Mesodermal cell (in vitro differentiated cells): ENCODE measurements around the gene PCED1B.
"Not testable (repeated sequence)": the region's sequence is repeated elsewhere in the genome, so short reads cannot be mapped to it uniquely, and the experiment has no call there.

Experiments used
- H3K27ac ChIP-seq: 2 replicates; pipeline ENCODE4 v1.7.0; 2013; ENCODE audit warnings: mild to moderate bottlenecking, low read depth, low read length, moderate library complexity; ENCODE audit not compliant: severe bottlenecking
- H3K36me3 ChIP-seq: 2 replicates; pipeline ENCODE4 v1.7.1; 2013; ENCODE audit warnings: mild to moderate bottlenecking, low read length, moderate library complexity; ENCODE audit not compliant: control insufficient read depth, insufficient read depth
- H3K4me1 ChIP-seq: one replicate; pipeline ENCODE4 v1.7.1; 2013; ENCODE audit warnings: mild to moderate bottlenecking, low read length; ENCODE audit not compliant: insufficient read depth, control insufficient read depth, poor library complexity, severe bottlenecking
- H3K4me3 ChIP-seq: 2 replicates; pipeline ENCODE4 v1.7.0; 2013; ENCODE audit warnings: low read length, control low read depth, mild to moderate bottlenecking; ENCODE audit not compliant: insufficient read depth, poor library complexity, severe bottlenecking; ENCODE audit errors: extremely low read depth
- H3K9me3 ChIP-seq: 2 replicates; pipeline ENCODE4 v1.7.1; 2013; ENCODE audit warnings: mild to moderate bottlenecking, low read length, moderate library complexity; ENCODE audit not compliant: control insufficient read depth
- WGBS, 2 experiments: methylation state at CpG; one replicate each; pipeline ENCODE4 v1.1.5; 2013; ENCODE audit warnings: missing lambda C conversion rate in 2 of 2; ENCODE audit not compliant: insufficient coverage in 2 of 2; 5-methylcytosine and 5-hydroxymethylcytosine counted together

Gene PCED1B

GRCh38 chr12:47209014-47209413 is 129.6 kb downstream of the PCED1B start:
- 83 to 89% methylated on average over 6 of the region's 6 CpGs for WGBS, 2 experiments
- Histone ChIP-seq H3K4me3 (no peak overlapping the region), H3K27ac (no peak overlapping the region), H3K4me1 (peaks cover 6% of the 10 kb centered on the region), H3K36me3 (no peaks in the 10 kb centered on the region), H3K9me3 (peaks cover 9% of the 10 kb centered on the region)

- H3K9me3 ChIP-seq: no peaks in the 10 kb centered on the region
- H3K4me1 ChIP-seq: peaks cover 6% of the 10 kb centered on the region
- WGBS, 2 experiments: 100% methylated on average over 1 of the region's 4 CpGs; no CpG with 5 or more reads in 1 of the 2 experiments
- no peak overlapping the region for H3K27ac ChIP-seq
- H3K36me3 ChIP-seq: no peaks in the 10 kb centered on the region
- H3K4me3 ChIP-seq: no peak overlapping the region
Observed at GRCh38 chr12:47210776-47211175, 131.4 kb downstream of the PCED1B start.

DNA sequence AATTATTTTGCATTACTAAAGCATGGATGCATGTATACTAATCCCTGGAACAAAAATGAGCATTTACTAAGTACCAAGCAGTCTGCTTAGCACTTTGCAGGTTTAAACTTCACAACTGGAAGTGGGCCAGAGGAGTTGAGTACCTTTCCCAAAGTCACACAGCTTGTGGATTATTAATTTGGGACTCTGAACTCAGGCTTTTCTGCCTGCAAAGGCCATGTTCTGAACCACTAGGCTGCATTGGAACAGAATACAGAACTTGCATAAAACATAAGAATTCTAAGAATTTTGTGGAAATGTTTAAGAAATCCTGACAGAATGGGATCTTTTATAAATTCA is 133.2 kb downstream of the PCED1B start:
- no peak overlapping the region for H3K4me3 ChIP-seq
- H3K36me3 ChIP-seq: no peaks in the 10 kb centered on the region
- no peaks in the 10 kb centered on the region for H3K4me1 ChIP-seq
- no peaks in the 10 kb centered on the region for H3K9me3 ChIP-seq
- no peak overlapping the region for H3K27ac ChIP-seq

DNA sequence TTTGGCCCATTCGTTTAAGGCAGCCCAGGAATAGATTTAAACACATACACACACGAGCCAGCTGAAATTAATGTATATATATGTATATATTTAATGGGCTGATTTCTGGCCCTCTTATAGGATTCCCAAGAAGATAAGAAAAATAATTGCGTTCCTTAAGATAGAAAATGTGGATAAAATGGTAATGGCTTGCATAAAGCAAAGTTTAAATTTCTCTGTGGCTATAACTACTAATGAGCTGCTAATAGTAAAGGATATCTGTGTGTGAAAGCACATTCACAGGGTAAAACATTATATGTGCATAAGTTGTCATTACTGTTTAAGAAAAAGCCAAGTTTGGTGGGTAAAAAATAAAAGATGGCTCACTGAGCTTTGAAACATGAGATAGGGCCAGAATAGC is 134.0 kb downstream of the PCED1B start:
- WGBS, 2 experiments: 67 to 83% methylated on average over 1 of the region's 3 CpGs

GRCh38 chr12:47214001-47214619 is 134.7 kb downstream of the PCED1B start:
- no peak overlapping the region for H3K27ac ChIP-seq
- H3K36me3 ChIP-seq: no peaks in the 10 kb centered on the region
- no peak overlapping the region for H3K4me3 ChIP-seq
- WGBS, 2 experiments: 100% methylated on average over 1 of the region's 3 CpGs
- no peaks in the 10 kb centered on the region for H3K4me1 ChIP-seq
- no peaks in the 10 kb centered on the region for H3K9me3 ChIP-seq

More for the DNA sequence above, 134.0 kb downstream of the PCED1B start:
- Histone ChIP-seq H3K9me3 (no peaks in the 10 kb centered on the region), H3K27ac (no peak overlapping the region), H3K4me1 (no peaks in the 10 kb centered on the region), H3K4me3 (no peak overlapping the region), H3K36me3 (no peaks in the 10 kb centered on the region)

DNA sequence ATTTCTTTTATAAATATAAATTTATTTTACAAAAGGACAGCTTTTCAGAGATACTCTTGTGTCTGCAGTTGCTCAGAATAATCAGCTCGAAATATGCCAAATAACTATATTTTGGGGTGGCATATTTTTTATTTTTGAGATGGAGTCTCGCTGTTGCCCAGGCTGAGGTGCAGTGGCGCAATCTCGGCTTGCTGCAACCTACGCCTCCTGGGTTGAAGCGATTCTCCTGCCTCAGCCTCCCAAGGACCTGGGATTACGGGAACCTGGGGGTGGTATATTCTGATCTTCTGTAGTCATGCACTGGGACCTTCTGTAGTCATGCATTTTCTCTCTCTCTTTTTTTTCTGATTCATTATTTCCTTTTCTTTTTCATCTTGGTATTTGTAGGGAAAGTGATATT is 135.3 kb downstream of the PCED1B start:
- Histone ChIP-seq H3K9me3 (no peaks in the 10 kb centered on the region), H3K4me3 (no peak overlapping the region), H3K4me1 (no peaks in the 10 kb centered on the region), H3K27ac (no peak overlapping the region), H3K36me3 (no peaks in the 10 kb centered on the region)
- 89 to 100% methylated on average over 1 to 5 of the region's 7 CpGs for WGBS, 2 experiments

DNA sequence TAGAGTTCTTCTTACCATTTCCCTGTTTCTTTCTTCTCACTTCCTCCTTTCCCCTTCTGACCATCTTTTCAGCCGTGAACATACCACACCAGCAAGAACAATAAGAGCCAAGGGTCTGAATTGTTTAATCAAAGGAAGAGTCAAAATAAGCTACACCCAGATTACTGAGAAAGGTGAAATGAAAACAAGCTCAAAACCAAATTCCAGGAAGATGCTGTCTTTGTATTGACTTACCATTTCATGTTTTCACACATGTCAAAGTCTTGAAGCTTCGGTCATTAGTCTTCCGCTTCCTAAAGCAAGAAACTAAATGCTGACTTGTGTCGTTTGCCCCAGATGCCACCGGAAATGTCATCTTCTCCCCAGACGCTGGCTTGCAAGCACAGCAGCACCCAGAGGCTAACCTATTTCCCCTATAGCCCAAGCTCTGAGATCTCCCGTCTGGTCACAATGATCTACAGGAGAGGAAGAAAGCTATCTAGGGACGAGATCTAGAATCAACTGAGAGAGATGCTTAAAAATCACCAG is 136.8 kb downstream of the PCED1B start:
- no peaks in the 10 kb centered on the region for H3K9me3 ChIP-seq
- WGBS, 2 experiments: 98% methylated on average over 5 of the region's 8 CpGs; no CpG with 5 or more reads in 1 of the 2 experiments
- no peaks in the 10 kb centered on the region for H3K36me3 ChIP-seq
- H3K27ac ChIP-seq: no peak overlapping the region
- H3K4me3 ChIP-seq: no peak overlapping the region
- peaks cover 7% of the 10 kb centered on the region for H3K4me1 ChIP-seq

- H3K4me1 ChIP-seq, H3K4me3 ChIP-seq, H3K9me3 ChIP-seq, H3K27ac ChIP-seq, H3K36me3 ChIP-seq: not testable (repeated sequence)
- 88 to 90% methylated on average over 4 to 7 of the region's 8 CpGs for WGBS, 2 experiments
Observed at GRCh38 chr12:47217595-47217869, 138.1 kb downstream of the PCED1B start.

GRCh38 chr12:47218191-47218654 is 138.8 kb downstream of the PCED1B start:
- Histone ChIP-seq H3K9me3 (no peaks in the 10 kb centered on the region), H3K36me3 (no peaks in the 10 kb centered on the region), H3K4me1 (peaks cover 16% of the 10 kb centered on the region), H3K27ac (no peak overlapping the region), H3K4me3 (no peak overlapping the region)
- 85 to 90% methylated on average over 6 to 7 of the region's 8 CpGs for WGBS, 2 experiments

DNA sequence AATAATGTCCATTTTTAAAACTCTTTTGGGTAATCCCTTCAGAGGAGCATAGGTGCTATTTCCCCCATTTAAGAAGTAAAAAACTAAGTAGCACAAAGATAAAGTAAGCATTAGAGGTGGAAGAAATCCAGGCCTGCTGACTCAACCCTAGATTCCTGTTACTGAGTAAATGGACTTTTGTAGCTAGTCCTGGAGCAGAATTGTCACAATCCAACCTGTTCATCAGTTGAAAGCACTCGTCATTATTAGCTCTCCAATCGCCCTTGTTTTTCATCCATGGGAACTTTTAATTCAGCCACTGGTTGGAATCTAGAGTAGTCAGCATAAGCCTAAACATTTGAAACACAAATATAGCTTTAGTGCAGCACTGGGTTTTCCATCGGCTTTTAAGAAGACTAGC is 139.8 kb downstream of the PCED1B start:
- peaks cover 24% of the 10 kb centered on the region for H3K4me1 ChIP-seq
- WGBS, 2 experiments: 92 to 94% methylated on average over 2 to 3 of the region's 3 CpGs
- H3K4me3 ChIP-seq: no peak overlapping the region
- H3K36me3 ChIP-seq: no peaks in the 10 kb centered on the region
- no peaks in the 10 kb centered on the region for H3K9me3 ChIP-seq
- no peak overlapping the region for H3K27ac ChIP-seq

DNA sequence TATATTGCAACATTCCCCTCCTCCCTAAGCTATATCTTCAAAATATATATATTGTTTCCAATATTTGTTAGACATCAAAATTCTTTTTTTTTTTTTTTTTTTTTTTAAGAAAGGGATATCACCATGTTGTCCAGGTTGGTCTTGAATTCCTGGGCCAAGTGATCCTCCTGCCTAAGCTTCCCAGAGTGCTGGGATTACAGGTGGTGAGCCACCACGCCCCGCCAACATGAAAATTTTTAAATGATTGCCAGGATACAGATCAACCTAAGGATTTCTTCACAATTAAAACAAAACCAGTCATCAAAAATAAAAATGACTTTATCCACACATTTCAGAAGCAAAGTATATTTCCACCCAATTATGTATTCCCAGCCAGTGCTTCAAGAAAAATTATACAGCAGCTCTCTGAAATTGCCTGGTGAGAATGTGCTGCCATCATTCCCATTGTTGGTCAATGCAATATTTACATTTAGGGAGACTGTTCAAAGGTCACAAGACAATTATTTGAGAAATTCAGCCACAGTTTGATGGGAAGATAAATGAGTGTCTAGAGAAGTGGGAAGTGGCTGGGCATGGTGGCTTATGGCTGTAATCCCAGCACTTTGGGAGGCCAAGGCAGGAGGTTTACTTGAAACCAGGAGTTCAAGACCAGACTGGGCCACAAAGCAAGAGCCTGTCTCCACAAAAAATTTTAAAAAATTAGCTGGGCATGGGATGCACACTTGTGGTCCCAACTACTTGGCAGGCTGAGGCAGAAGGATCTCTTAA is 142.0 kb downstream of the PCED1B start:
- H3K36me3 ChIP-seq: no peaks in the 10 kb centered on the region
- 90% methylated on average over 2 of the region's 2 CpGs; no CpG with 5 or more reads in 1 of the 2 experiments for WGBS, 2 experiments
- H3K27ac ChIP-seq: no peak overlapping the region
- H3K4me1 ChIP-seq: peaks cover 24% of the 10 kb centered on the region
- H3K9me3 ChIP-seq: no peaks in the 10 kb centered on the region
- H3K4me3 ChIP-seq: no peak overlapping the region
